ENCODE results near the gene SFRP5.

DNA sequence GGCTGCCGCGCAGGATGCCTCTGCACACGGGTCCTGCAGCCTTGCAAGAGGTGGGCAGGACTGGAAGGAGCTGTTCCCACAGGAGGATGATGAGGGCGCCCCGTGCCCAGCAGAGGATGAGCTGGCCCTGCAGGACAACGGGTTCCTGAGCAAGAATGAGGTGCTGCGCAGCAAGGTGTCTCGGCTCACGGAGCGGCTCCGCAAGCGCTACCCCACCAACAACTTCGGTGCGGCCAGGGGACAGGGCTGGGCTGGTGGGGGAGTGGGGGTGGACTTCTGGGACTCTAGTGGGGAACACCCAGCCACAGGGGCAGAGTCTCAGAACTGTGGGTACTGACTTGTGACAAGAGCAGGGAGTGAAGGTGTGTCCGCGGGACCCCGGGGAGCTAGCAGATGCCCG is 18.8 kb downstream of the SFRP5 start:
- TF ChIP-seq GATA3 (IDR thresholded peaks at IDR 0.05; ENCODE audit: low read depth, low read length) (no peak), GATA2 (IDR thresholded peaks at IDR 0.05; ENCODE audit: low read depth, low read length) (no peak)

Measured in SH-SY5Y (cell line).